PC-9 (cell line): ENCODE results near the gene DMXL1. TPM values are rescaled to one million over a fixed set of nuclear protein-coding genes. Genes with fewer than 3 reads are reported as not detected.

Source experiments
- BruUV-seq: library from RNA; stranded (reverse); fragments of 400-500 nt; replicated peaks from 2 replicates; lab custom pipeline; 2021; lab: Mats Ljungman, UMichigan
- CTCF ChIA-PET: fragments of 300-600 bp; sonication (Branson Sonifier 250); formaldehyde crosslinking; loops from one replicate; lab custom pipeline; 2022; ENCODE audit warnings: antibody characterized with exemption; lab: Charles Lee
- POLR2A ChIA-PET: fragments of 300-600 bp; sonication (Branson Sonifier 250); formaldehyde crosslinking; loops from one replicate; lab custom pipeline; 2022; ENCODE audit warnings: antibody characterized with exemption; ENCODE audit not compliant: unreplicated experiment; lab: Charles Lee
- DNase-seq, 2 experiments: peaks; one replicate each; pipeline versions ENCODE4 v3.0.0 to v3.0.0-alpha.2; 2015 to 2022; ENCODE audit warnings: mixed read lengths in 1 of 2
- H2AFZ ChIP-seq: fragments of 200-600 bp; sonication (generic); 2 replicates; pipeline ENCODE4 v1.8.1; 2017; ENCODE audit warnings: antibody characterized with exemption
- H3F3A ChIP-seq: fragments of 200-600 bp; sonication (generic); 2 replicates; pipeline ENCODE4 v1.8.1; 2017; ENCODE audit warnings: antibody characterized with exemption, mild to moderate bottlenecking, low read depth; ENCODE audit not compliant: insufficient read depth
- H3K27ac ChIP-seq: fragments of 200-600 bp; sonication (generic); 2 replicates; pipeline ENCODE4 v1.6.1; 2016; ENCODE audit warnings: mixed run types
- H3K27me3 ChIP-seq: fragments of 200-600 bp; sonication (generic); 2 replicates; pipeline ENCODE4 v1.6.1; 2016; ENCODE audit warnings: low read depth, mixed run types; ENCODE audit not compliant: insufficient read depth
- H3K36me3 ChIP-seq: fragments of 200-600 bp; sonication (generic); 2 replicates; pipeline ENCODE4 v1.6.1; 2016; ENCODE audit warnings: low read depth, mixed run types
- H3K4me1 ChIP-seq: fragments of 200-600 bp; sonication (generic); replicated peaks from 2 replicates; pipeline ENCODE4 v1.6.1; 2016; ENCODE audit warnings: mixed run types; ENCODE audit not compliant: insufficient read depth
- H3K4me2 ChIP-seq: fragments of 200-600 bp; sonication (generic); 2 replicates; pipeline ENCODE4 v1.6.1; 2017; ENCODE audit warnings: mixed run types
- H3K4me3 ChIP-seq: fragments of 200-600 bp; sonication (generic); 2 replicates; pipeline ENCODE4 v1.6.1; 2016; ENCODE audit warnings: mixed run types
- H3K79me2 ChIP-seq: fragments of 200-600 bp; sonication (generic); 2 replicates; pipeline ENCODE4 v1.6.1; 2017; ENCODE audit warnings: low read depth, mixed run types
- H3K9me2 ChIP-seq: fragments of 200-600 bp; sonication (generic); 2 replicates; pipeline ENCODE4 v1.8.1; 2017; ENCODE audit warnings: mild to moderate bottlenecking; ENCODE audit not compliant: insufficient read depth
- H3K9me3 ChIP-seq: fragments of 200-600 bp; sonication (generic); 2 replicates; pipeline ENCODE4 v1.8.1; 2016; ENCODE audit warnings: low read depth; ENCODE audit not compliant: insufficient read depth
- H4K20me1 ChIP-seq: fragments of 200-600 bp; sonication (generic); 2 replicates; pipeline ENCODE4 v1.8.1; 2017; ENCODE audit not compliant: insufficient read depth
- CTCF ChIP-seq: fragments of 200-600 bp; sonication (generic); conservative IDR thresholded peaks from 2 replicates; pipeline ENCODE4 v1.6.1; 2017; ENCODE audit warnings: mixed run types, antibody characterized with exemption, mild to moderate bottlenecking, moderate library complexity
- EZH2 ChIP-seq: fragments of 200-600 bp; sonication (generic); IDR thresholded peaks from 2 replicates; pipeline ENCODE4 v1.8.0; 2017; ENCODE audit warnings: antibody characterized with exemption, low read depth
- intact Hi-C: fragments of 100-400 bp; cut with micrococcal nuclease; formaldehyde crosslinking; loops from one replicate; pipeline ENCODE4 v1.10.0; 2022; ENCODE audit not compliant: unreplicated experiment
- total RNA-seq: library from RNA; stranded (reverse); gene quantifications from 2 replicates; pipeline ENCODE4 v1.2.3, GENCODE V29; 2021

Gene DMXL1
- total RNA-seq, 1 experiment from 2014 or later: 27.3 TPM

GRCh38 chr5:119033135-119033534 is 37.8 kb upstream of the DMXL1 start:
- Histone ChIP-seq H3K9me2 (no peaks in the 10 kb centered on the region), H4K20me1 (no peaks in the 10 kb centered on the region), H3K79me2 (no peaks in the 10 kb centered on the region), H3K4me2 (no peak overlapping the region), H3K4me1 (peaks cover 7% of the 10 kb centered on the region; the same call in 1 of the 2 replicates), H3K36me3 (no peaks in the 10 kb centered on the region), H3K27ac (no peak overlapping the region), H3K27me3 (no peaks in the 10 kb centered on the region), H3K4me3 (no peak overlapping the region), H2AFZ (no peak overlapping the region), H3F3A (no peaks in the 10 kb centered on the region), H3K9me3 (no peaks in the 10 kb centered on the region)
- TF ChIP-seq EZH2 (no peak), CTCF (no peak)
- no TSS peak for BruUV-seq
- ChIA-PET CTCF (no interaction called here), POLR2A (no interaction called here)
- intact Hi-C loops: no loop called here
- no peak for DNase-seq

GRCh38 chr5:119036101-119036762 is 34.7 kb upstream of the DMXL1 start:
- H3K79me2 ChIP-seq: no peaks in the 10 kb centered on the region
- intact Hi-C loops: no loop called here
- H2AFZ ChIP-seq: no peak overlapping the region
- H3K4me1 ChIP-seq: peaks cover 7% of the 10 kb centered on the region; the same call in 1 of the 2 replicates
- DNase-seq: peak in 1 of 2 experiments; percentile 72
- no peaks in the 10 kb centered on the region for H3K27me3 ChIP-seq
- no peak overlapping the region for H3K27ac ChIP-seq
- BruUV-seq: no TSS peak
- ChIA-PET CTCF (no interaction called here), POLR2A (no interaction called here)
- no peaks in the 10 kb centered on the region for H4K20me1 ChIP-seq
- H3K4me2 ChIP-seq: no peak overlapping the region
- H3K9me2 ChIP-seq: no peaks in the 10 kb centered on the region
- H3K9me3 ChIP-seq: no peaks in the 10 kb centered on the region
- no peaks in the 10 kb centered on the region for H3K36me3 ChIP-seq
- H3F3A ChIP-seq: no peaks in the 10 kb centered on the region
- H3K4me3 ChIP-seq: no peak overlapping the region
- TF ChIP-seq EZH2 (no peak), CTCF (no peak)

GRCh38 chr5:119037496-119038215 is 33.2 kb upstream of the DMXL1 start:
- Histone ChIP-seq H3K27me3 (no peaks in the 10 kb centered on the region), H3F3A (no peaks in the 10 kb centered on the region), H3K4me3 (no peak overlapping the region), H3K9me3 (no peaks in the 10 kb centered on the region), H3K36me3 (no peaks in the 10 kb centered on the region), H4K20me1 (no peaks in the 10 kb centered on the region), H2AFZ (no peak overlapping the region), H3K4me2 (no peak overlapping the region), H3K9me2 (no peaks in the 10 kb centered on the region), H3K4me1 (peaks cover 7% of the 10 kb centered on the region; the same call in 1 of the 2 replicates), H3K27ac (no peak overlapping the region), H3K79me2 (no peaks in the 10 kb centered on the region)
- TF ChIP-seq CTCF (no peak), EZH2 (no peak)
- POLR2A ChIA-PET: no interaction called here
- CTCF ChIA-PET: no interaction called here
- intact Hi-C loops: no loop called here
- DNase-seq: no peak
- BruUV-seq: no TSS peak
